Prostate gland (tissue), 2 donors: ENCODE measurements around the gene RFT1. TPM values are rescaled to one million over a fixed set of nuclear protein-coding genes. Genes with fewer than 3 reads are reported as not detected.

Source experiments
- DNase-seq: peaks from one replicate; pipeline ENCODE4 v3.0.0-alpha.2; 2019; ENCODE audit warnings: low spot score
- H3K27ac ChIP-seq, 2 donors: fragments of 200-600 bp; sonication (generic); 2 replicates each; pipeline ENCODE4 v1.5.1; 2017 to 2019
- H3K27me3 ChIP-seq: fragments of 200-600 bp; sonication (generic); replicated peaks from 2 replicates; pipeline ENCODE4 v1.5.1; 2019; ENCODE audit not compliant: insufficient read depth
- H3K36me3 ChIP-seq, 2 donors: fragments of 200-600 bp; sonication (generic); 1 replicate in 1 of 2; 2 replicates in 1 of 2; pipeline versions ENCODE4 v1.5.1 to v1.8.1; 2017 to 2019
- H3K4me1 ChIP-seq: fragments of 200-600 bp; sonication (generic); replicated peaks from 2 replicates; pipeline ENCODE4 v1.5.1; 2019
- H3K4me3 ChIP-seq, 2 donors: fragments of 200-600 bp; sonication (generic); 2 replicates each; pipeline ENCODE4 v1.5.1; 2017 to 2019
- H3K9me3 ChIP-seq: fragments of 200-600 bp; sonication (generic); 2 replicates; pipeline ENCODE4 v1.5.1; 2017
- CTCF ChIP-seq, 4 experiments: fragments of 200-600 bp in 2 of 4; fragments of 450-650 bp in 2 of 4; sonication (generic) in 2 of 4; IDR thresholded peaks; 1 replicate in 3 of 4; 2 replicates in 1 of 4; pipeline ENCODE4 v1.5.1; 2016 to 2019; ENCODE audit warnings: antibody characterized with exemption in 4 of 4, mild to moderate bottlenecking in 2 of 4, moderate library complexity in 2 of 4
- POLR2A ChIP-seq: fragments of 450-650 bp; IDR thresholded peaks from one replicate; pipeline ENCODE4 v1.6.1; 2016; ENCODE audit warnings: antibody characterized with exemption, mild to moderate bottlenecking
- POLR2AphosphoS5 ChIP-seq: sonication (generic); formaldehyde crosslinking; IDR thresholded peaks from one replicate; pipeline ENCODE4 v1.6.1; 2017; ENCODE audit warnings: antibody characterized with exemption
- WGBS: methylation state at CpG from one replicate; pipeline ENCODE4 v1.1.5; 2018; 5-methylcytosine and 5-hydroxymethylcytosine counted together
- intact Hi-C: fragments of 100-400 bp; cut with DNase I; formaldehyde crosslinking; loops from one replicate; pipeline ENCODE4 v1.14.2; 2022
- total RNA-seq, 2 donors: library from RNA; depleted of rRNA; stranded (reverse); fragments of >200 nt; gene quantifications; one replicate each; pipeline ENCODE4 v1.1.0, GENCODE V29; 2016

The RFT1 gene
- total RNA-seq, 2 donors from 2014 or later = 10.3 to 31.1 TPM

GRCh38 chr3:53162672-53163443, 32.6 kb upstream of the RFT1 start:
- WGBS = 45% methylated on average over 12 of the region's 12 CpGs
- Histone ChIP-seq H3K9me3 (no peaks in the 10 kb centered on the region), H3K27me3 (no peaks in the 10 kb centered on the region), H3K36me3 (no peaks in the 10 kb centered on the region), H3K4me1 (peaks cover 33% of the 10 kb centered on the region), H3K27ac (peak overlapping the region; percentile 92 to 95), H3K4me3 (peak overlapping the region; percentile 97 to 99)
- peak; percentile 31 for DNase-seq
- no peak for TF ChIP-seq POLR2A
- TF ChIP-seq CTCF (IDR thresholded peaks at IDR 0.05) = no peak
- intact Hi-C loops = no loop called here

- peaks cover 34% of the 10 kb centered on the region for H3K4me1 ChIP-seq
- 5% methylated on average over 48 of the region's 49 CpGs for WGBS
- H3K27ac ChIP-seq = peak overlapping the region; percentile 92 to 95
- H3K4me3 ChIP-seq = peak overlapping the region; percentile 97 to 99
- H3K27me3 ChIP-seq = no peaks in the 10 kb centered on the region
- TF ChIP-seq CTCF (IDR thresholded peaks at IDR 0.05) = no peak
- TF ChIP-seq POLR2AphosphoS5 = no peak
- TF ChIP-seq POLR2A = no peak
- no peak for DNase-seq
- intact Hi-C loops = no loop called here
- no peaks in the 10 kb centered on the region for H3K36me3 ChIP-seq
- H3K9me3 ChIP-seq = no peaks in the 10 kb centered on the region
Measured at GRCh38 chr3:53161820-53162671, 31.8 kb upstream of the RFT1 start.

- peak overlapping the region; percentile 97 to 99 for H3K4me3 ChIP-seq
- no peak for TF ChIP-seq POLR2AphosphoS5
- intact Hi-C loops = no loop called here
- under 1% methylated on average over 37 of the region's 41 CpGs for WGBS
- no peaks in the 10 kb centered on the region for H3K9me3 ChIP-seq
- peak overlapping the region; percentile 92 to 95 for H3K27ac ChIP-seq
- no peaks in the 10 kb centered on the region for H3K27me3 ChIP-seq
- peaks cover 34% of the 10 kb centered on the region for H3K4me1 ChIP-seq
- H3K36me3 ChIP-seq = no peaks in the 10 kb centered on the region
- DNase-seq = no peak
Measured at GRCh38 chr3:53161450-53161819, 31.2 kb upstream of the RFT1 start.

DNA sequence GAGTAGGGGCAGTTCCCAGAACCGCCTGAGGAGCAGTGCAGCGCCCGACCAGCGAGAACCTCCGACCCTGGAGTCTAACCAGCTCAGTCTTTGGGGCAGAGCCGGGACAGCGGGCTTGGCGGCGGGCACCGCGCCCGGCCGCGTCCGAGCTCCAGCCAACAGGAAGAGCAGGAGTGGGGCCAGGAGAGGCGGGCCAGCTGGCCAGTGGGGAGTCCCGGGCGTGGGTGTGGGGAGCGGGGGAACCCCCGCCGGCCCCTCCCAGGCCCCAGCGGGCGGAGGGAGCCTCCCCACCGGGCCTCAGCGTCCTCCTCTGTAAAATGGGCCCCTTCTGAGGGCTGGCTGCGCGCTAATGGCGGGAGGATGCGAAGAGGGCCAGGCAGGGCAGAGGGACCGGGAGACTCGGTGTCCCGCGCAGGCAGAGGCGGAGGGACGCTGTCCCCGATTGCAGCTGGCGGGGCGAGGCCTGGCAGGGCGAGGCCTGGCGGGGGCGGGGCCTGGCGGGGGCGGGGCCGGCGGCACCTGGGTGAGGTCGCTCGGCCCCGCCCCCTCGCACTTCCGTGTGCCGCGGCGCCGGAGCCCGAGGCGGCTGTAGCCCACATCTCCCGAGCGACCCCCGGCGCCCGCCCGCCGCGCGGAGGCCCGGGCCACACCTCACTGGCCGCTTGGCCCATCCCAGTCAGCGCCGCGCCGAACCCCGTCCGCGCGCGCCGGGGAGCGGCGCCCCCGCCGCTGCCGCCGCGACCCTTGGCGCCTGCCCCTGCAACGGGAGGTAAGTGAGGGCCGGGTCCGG, 30.6 kb upstream of the RFT1 start, which contains the start of gene PRKCD:
PRKCD (plus strand) TSS at position 550 of the 790 bp plus-strand sequence. CDS start 17,214 bp downstream, outside the sequence.
- no peaks in the 10 kb centered on the region for H3K9me3 ChIP-seq
- under 1% methylated on average over 42 of the region's 88 CpGs for WGBS
- peak; percentile 88 for DNase-seq
- intact Hi-C loops = no loop called here
- TF ChIP-seq CTCF (IDR thresholded peaks at IDR 0.05) (peak in 2 of 4 experiments; percentile 55 to 56), POLR2A (peak; percentile 58), POLR2AphosphoS5 (peak; percentile 78)
- no peaks in the 10 kb centered on the region for H3K36me3 ChIP-seq
- H3K27me3 ChIP-seq = no peaks in the 10 kb centered on the region
- peak within 1 kb of the TSS; percentile 92 to 95 for H3K27ac ChIP-seq
- H3K4me1 ChIP-seq = peaks cover 32% of the 10 kb centered on the region
- peak within 1 kb of the TSS; percentile 97 to 99 for H3K4me3 ChIP-seq
